Ascending aorta (tissue), 2 donors: Measurements from ENCODE around the gene HES3. TPM values are rescaled to one million over a fixed set of nuclear protein-coding genes. Genes with fewer than 3 reads are reported as not detected.
A peak's percentile ranks its signal among the peaks of the same experiment; 100 is the strongest.

Experiments
- DNase-seq, 2 donors: peaks; one replicate each; pipeline ENCODE4 v3.0.0-alpha.2; 2019; ENCODE audit warnings: low spot score in 2 of 2
- H3K27ac ChIP-seq, 2 donors: fragments of 200-600 bp; sonication (generic); one replicate each; pipeline ENCODE4 v1.5.1; 2016 to 2017; ENCODE audit warnings: mild to moderate bottlenecking in 1 of 2
- H3K27me3 ChIP-seq: fragments of 200-600 bp; sonication (generic); one replicate; pipeline ENCODE4 v1.5.1; 2017
- H3K36me3 ChIP-seq, 2 donors: fragments of 200-600 bp; sonication (generic); one replicate each; pipeline ENCODE4 v1.5.1; 2016
- H3K4me1 ChIP-seq, 2 donors: fragments of 200-600 bp; sonication (generic); one replicate each; pipeline ENCODE4 v1.5.1; 2016 to 2017; ENCODE audit warnings: mild to moderate bottlenecking in 1 of 2
- H3K4me3 ChIP-seq, 2 donors: fragments of 200-600 bp; sonication (generic); one replicate each; pipeline ENCODE4 v1.5.1; 2016 to 2017; ENCODE audit warnings: mild to moderate bottlenecking in 1 of 2
- H3K9me3 ChIP-seq, 2 donors: fragments of 200-600 bp; sonication (generic); one replicate each; pipeline ENCODE4 v1.5.1; 2016
- intact Hi-C: fragments of 100-400 bp; cut with DNase I; formaldehyde crosslinking; loops from one replicate; pipeline ENCODE4 v1.15.1; 2023
- total RNA-seq: library from RNA; depleted of rRNA; stranded (reverse); fragments of >200 nt; gene quantifications from one replicate; pipeline ENCODE4 v1.1.0, GENCODE V29; 2016
- TF ChIP-seq, protein P1 (sequence below), 3 experiments: fragments of 200-600 bp in 2 of 3; fragments of 450-650 bp in 1 of 3; sonication (generic) in 2 of 3; IDR thresholded peaks; one replicate each; pipeline ENCODE4 v1.5.1; 2016 to 2019; ENCODE audit warnings: antibody characterized with exemption in 3 of 3, mild to moderate bottlenecking in 1 of 3, moderate library complexity in 1 of 3

The HES3 gene
- total RNA-seq, 1 donor from 2014 or later: not detected

- Histone ChIP-seq H3K4me1 (peaks cover 0 to 4% of the 10 kb centered on the region in 2 donors), H3K27me3 (no peaks in the 10 kb centered on the region), H3K27ac (no peak overlapping the region), H3K4me3 (no peak overlapping the region), H3K36me3 (no peaks in the 10 kb centered on the region), H3K9me3 (no peaks in the 10 kb centered on the region)
- DNase-seq: no peak
- intact Hi-C loops: no loop called here
- TF ChIP-seq, protein P1, sequence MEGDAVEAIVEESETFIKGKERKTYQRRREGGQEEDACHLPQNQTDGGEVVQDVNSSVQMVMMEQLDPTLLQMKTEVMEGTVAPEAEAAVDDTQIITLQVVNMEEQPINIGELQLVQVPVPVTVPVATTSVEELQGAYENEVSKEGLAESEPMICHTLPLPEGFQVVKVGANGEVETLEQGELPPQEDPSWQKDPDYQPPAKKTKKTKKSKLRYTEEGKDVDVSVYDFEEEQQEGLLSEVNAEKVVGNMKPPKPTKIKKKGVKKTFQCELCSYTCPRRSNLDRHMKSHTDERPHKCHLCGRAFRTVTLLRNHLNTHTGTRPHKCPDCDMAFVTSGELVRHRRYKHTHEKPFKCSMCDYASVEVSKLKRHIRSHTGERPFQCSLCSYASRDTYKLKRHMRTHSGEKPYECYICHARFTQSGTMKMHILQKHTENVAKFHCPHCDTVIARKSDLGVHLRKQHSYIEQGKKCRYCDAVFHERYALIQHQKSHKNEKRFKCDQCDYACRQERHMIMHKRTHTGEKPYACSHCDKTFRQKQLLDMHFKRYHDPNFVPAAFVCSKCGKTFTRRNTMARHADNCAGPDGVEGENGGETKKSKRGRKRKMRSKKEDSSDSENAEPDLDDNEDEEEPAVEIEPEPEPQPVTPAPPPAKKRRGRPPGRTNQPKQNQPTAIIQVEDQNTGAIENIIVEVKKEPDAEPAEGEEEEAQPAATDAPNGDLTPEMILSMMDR (IDR thresholded peaks at IDR 0.05): no peak
Observed at GRCh38 chr1:6282577-6283270, 38.7 kb downstream of the HES3 start.

DNA sequence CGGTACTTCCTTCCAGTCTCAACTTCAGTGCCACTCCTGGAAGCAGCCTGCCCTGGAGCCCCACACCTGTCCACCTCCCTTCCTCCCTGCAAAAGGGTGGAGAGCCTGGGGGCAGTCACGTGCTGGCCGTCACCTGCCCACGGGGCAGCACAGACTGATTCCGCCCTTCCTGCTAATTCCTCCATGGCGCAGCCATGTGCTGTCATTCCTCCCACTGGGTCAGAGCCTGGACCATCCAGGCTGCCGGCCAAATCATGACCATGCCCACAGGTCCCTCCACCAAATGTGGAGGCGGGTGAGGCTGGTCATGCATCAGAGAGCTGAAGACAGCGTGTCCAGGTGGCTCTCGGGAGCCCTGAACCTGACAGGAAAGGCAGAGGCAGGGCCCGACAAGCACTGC lies 41.4 kb downstream of the HES3 start:
- no peak for DNase-seq
- Histone ChIP-seq H3K4me1 (peaks cover 7 to 15% of the 10 kb centered on the region in 2 donors), H3K27ac (no peak overlapping the region), H3K9me3 (no peaks in the 10 kb centered on the region), H3K27me3 (no peaks in the 10 kb centered on the region), H3K4me3 (no peak overlapping the region), H3K36me3 (no peaks in the 10 kb centered on the region)
- TF ChIP-seq, protein P1 (IDR thresholded peaks at IDR 0.05): no peak
- intact Hi-C loops: no loop called here

DNA sequence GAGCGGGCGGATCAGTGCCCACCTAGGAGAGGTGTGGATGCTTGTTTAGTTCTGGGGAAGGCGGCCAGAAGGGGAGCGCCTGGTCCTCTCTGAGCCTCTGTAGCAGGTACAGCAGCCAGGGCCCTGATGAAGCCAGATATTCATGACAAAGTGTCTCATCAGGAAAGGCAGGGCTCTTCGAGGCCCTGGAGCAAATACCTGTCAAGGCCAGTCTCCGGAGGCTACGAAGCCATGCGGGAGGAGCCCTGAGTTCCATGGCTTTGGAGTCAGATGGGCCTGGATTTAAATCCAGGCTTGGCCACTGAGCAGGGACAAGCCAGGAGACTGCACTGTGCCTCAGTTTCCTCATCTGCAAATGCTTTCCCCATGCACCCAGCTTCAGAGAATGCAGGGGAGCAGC lies 42.3 kb downstream of the HES3 start:
- intact Hi-C loops: no loop called here
- H3K27ac ChIP-seq: no peak overlapping the region
- H3K4me3 ChIP-seq: no peak overlapping the region
- TF ChIP-seq, protein P1 (IDR thresholded peaks at IDR 0.05): no peak
- H3K9me3 ChIP-seq: no peaks in the 10 kb centered on the region
- H3K27me3 ChIP-seq: no peaks in the 10 kb centered on the region
- H3K4me1 ChIP-seq: peaks cover 7 to 15% of the 10 kb centered on the region in 2 donors
- no peak for DNase-seq
- H3K36me3 ChIP-seq: no peaks in the 10 kb centered on the region

- Histone ChIP-seq H3K27ac (peak overlapping the region; percentile 29 to 37), H3K27me3 (no peaks in the 10 kb centered on the region), H3K4me1 (peaks cover 7 to 15% of the 10 kb centered on the region in 2 donors), H3K4me3 (no peak overlapping the region), H3K9me3 (no peaks in the 10 kb centered on the region), H3K36me3 (no peaks in the 10 kb centered on the region)
- intact Hi-C loops: no loop called here
- TF ChIP-seq, protein P1 (IDR thresholded peaks at IDR 0.05): no peak
- DNase-seq: no peak
Observed at GRCh38 chr1:6287029-6287428, 43.0 kb downstream of the HES3 start.

GRCh38 chr1:6287431-6287886 lies 43.5 kb downstream of the HES3 start:
- H3K4me1 ChIP-seq: peaks cover 7 to 15% of the 10 kb centered on the region in 2 donors
- no peaks in the 10 kb centered on the region for H3K27me3 ChIP-seq
- peak overlapping the region in 1 of 2 donors; percentile 1 for H3K4me3 ChIP-seq
- intact Hi-C loops: no loop called here
- peak in 1 of 2 donors; percentile 75 for DNase-seq
- H3K27ac ChIP-seq: peak overlapping the region; percentile 29 to 37
- H3K36me3 ChIP-seq: no peaks in the 10 kb centered on the region
- TF ChIP-seq, protein P1 (IDR thresholded peaks at IDR 0.05): no peak
- no peaks in the 10 kb centered on the region for H3K9me3 ChIP-seq
